DMS79 treated with DMSO at 0.1 percent for 48 hours (cell line): ENCODE results near the gene GABRA5.
A peak's percentile ranks its signal among the peaks of the same experiment; 100 is the strongest.
"Not testable (repeated sequence)": the region's sequence is repeated elsewhere in the genome, so short reads cannot be mapped to it uniquely, and the experiment has no call there.

ENCODE experiments used
- DNase-seq: peaks from one replicate; lab custom pipeline; 2025; lab: John Stamatoyannopoulos, UW

GABRA5 gene

DNA sequence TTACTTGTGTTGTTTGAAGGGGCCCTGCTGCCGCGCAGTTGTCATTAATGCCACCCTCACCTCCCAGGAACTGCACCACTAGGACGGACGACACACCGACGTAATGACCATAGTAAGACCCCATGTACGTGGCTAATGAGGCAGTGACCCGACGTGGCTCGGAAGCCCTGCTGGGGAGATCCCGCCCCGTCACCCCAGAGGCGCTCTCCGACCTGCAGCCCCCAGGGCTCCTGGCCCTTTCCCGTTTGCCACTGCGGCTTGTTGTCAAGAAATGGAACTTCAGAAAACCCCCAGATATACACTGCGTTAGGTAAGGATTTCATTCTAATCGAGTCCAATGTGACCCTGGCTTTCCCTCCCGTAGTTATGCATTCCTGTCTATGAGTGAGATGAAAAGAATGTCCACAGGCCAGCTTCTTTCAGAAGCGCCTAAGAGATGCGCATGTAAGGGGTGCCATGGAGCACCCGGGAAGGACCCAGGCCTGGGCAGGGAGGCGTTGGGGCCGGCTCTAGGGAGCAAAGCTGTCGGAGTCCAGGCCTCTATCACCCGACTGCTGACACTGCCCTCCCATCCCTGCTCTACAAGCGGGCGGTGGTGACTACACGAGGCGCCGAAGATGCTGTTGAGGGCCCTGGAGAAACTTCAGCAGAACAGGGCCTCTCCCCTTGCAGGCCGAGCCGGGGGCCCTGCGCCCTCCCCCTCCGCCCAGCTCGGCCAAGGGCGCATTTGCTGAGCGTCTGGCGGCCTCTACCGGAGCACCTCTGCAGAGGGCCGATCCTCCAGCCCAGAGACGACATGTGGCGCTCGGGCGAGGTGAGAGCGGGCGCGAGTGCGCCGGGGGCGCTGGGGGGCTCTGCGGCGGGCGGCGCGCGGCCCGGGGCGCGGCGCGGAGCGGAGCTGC is at the start of gene GABRA5:
GABRA5 (plus strand) TSS at position 765 of the 902 bp plus-strand sequence. CDS start 2,187 bp downstream, outside the sequence.
- DNase-seq, result peak; percentile 37

DNA sequence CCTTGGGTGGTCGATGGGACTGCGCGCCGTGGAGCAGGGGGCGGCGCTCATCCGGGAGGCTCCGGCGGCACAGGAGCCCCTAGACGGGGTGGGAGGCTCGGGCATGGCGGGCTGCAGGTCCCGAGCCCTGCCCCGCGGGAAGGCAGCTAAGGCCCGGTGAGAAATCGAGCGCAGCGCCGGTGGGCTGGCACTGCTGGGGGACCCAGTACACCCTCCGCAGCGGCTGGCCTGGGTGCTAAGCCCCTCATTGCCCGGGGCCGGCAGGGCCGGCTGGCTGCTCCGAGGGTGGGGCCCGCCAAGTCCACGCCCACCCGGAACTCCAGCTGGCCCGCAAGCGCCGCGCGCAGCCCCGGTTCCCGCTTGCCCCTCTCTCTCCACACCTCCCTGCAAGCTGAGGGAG is 35.7 kb upstream of the GABRA5 start:
- DNase-seq, result not testable (repeated sequence)

DNA sequence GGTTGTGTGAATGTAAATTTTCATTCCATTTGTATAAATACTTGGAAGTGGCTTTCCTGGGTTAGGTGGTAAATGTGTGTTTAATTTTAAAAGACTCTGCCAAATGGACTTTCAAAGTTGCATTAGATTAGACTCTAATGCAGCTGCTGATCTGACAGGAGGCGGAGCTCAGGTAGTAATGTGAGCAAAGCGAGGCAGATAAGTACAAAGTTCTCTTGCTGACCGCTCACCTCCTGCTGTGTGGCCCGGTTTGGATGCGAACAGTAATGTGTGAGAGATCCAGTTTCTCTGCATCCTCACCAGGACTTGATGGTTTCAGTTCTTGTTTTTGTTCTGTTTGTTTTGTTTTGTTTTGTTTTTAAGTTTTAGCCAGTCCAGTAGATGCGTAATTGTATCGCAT is 34.9 kb upstream of the GABRA5 start:
- no peak for DNase-seq

DNA sequence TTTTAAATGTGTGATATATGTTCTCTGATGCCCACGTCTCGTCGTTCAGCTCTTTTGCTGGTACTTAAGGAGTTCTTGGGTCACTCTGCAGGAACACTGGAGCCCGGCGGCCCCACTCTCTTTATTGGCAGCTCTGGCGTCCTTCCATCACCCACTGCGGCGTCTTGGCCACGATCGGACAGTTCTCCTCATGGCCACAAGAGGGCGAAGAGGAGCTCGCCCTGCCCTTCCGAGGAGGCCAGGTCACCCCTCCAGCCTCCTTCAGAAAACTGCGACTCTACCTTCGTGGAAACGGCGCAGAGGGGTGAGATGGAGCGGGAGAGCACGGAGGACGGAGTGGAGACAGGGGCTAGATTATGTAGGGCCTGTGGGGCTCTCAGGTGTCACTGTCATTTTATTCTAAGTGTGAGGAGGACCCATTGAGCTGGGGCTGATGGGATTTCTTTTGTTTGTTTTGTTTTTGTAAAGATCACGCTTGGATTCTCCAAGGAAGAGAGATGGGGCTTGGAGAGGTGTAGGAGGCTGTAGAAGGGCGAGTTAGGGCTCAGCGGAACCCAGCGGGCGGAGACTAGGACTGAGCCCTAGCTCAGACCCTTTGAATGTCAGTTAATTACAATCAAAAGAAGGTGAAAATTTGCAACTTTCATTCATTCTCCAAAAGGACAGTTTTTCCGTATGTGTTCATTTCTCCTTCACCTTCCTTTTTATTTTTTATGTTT is 28.0 kb upstream of the GABRA5 start:
- DNase-seq, result no peak

DNA sequence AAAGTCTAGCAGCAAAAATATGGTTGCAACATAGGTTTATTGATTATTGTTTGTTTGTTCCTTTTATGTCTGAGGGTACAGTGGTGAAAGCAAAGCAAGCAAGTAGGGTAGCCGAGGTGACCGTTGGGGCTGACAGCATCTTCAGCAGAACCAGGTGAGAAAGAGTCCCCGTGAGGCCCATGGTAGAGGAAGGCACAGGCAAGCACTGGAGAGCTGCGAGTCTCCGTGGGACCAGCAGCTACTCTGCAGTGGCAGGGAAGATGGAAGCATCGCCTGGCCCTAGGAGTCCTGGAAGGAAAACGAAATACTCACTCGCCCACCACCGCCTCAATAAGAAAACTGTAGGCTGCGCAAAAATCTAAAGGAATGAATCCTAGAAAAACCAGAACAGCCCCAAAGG is 25.3 kb upstream of the GABRA5 start:
- DNase-seq, result no peak

DNA sequence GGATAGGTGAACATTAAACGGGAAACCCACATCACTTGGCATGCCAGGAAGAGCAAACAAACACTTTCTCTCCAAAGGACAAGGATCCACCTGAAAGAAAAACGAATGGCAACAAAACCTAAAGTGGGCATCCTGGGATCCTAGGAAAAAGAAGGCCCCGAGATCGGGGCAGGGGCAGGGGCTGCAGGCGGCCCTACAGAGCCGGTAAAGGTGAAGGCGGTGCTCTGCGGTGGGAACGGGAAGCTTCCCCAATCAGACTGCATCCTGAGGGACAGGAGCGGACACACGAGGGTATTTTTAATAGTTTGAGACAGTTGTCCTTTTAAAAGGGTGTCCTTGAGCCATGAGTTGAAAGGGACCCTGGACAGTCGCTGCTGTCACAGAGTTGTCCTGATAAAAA is 24.9 kb upstream of the GABRA5 start:
- no peak for DNase-seq

DNA sequence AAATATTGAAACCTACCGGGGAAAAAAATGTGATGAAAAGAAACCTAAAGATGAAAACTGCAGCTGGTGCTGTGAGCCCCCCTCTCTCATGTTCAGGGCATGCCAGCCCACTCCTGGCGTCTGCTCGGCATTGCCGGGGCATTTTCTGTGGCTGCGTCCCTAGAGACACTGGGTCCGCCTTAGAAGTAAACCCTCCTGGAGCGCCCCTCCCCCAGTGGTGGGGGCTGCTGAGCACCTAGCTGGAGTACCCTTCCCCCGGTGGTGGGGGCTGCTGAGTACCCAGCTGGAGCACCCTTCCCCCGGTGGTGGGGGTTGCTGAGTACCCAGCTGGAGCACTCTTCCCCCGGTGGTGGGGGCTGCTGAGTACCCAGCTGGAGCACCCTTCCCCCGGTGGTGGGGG is 24.5 kb upstream of the GABRA5 start:
- no peak for DNase-seq

DNA sequence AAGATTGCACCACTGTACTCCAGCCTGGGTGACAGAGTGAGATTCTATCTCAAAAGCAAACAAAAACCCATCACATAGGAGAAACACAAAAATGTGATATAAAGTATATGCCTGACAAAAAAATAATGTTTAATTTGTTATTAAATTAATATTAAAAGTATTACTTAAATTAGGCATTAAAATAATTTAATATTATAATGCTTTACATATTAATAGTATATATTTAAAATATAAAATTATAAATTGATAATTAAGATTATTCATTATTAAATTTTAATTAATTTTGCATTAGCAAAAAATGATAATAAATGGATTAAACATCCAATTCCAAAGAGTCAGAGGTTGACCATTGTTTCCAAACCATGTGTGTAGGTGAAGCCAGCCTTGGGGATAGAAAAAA is 22.0 kb upstream of the GABRA5 start:
- DNase-seq, result no peak

DNA sequence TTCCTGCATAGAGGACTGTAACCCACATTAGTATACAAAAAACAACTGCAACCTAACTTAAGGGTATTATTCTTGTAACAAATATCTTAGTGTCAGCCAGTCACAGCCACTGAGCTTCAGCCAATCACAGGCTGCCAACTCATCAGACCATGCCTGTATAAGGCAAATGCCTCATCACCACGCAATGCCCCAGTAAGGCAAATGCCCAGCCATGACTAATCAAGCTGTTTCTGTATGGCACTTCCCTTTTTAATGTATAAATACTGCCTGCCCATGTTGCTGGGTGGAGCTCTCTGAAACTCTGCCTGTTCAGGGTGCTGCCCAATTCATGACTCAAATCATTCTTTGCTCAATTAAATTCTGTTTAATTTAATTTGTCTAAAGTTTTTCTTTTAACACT is 18.4 kb upstream of the GABRA5 start:
- DNase-seq, result no peak

DNA sequence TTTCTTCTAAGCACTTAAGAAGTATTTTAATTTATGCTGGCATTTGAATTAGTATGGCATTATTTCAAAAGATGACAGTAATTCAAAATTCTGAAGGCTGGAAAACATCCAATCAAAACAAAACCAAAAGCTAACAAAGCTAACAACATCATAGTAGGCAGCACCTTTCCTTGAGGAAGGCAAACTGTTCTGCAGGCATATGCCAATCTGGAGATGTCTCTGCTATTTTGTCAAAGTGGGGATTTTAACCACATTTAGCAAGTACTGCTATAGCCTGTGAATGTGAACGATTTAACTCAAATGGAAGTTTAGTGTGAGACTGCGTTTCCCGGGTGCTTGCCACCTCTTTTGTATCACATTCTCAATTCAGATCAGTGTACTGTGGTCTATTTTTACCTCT is 16.7 kb upstream of the GABRA5 start:
- no peak for DNase-seq

DNA sequence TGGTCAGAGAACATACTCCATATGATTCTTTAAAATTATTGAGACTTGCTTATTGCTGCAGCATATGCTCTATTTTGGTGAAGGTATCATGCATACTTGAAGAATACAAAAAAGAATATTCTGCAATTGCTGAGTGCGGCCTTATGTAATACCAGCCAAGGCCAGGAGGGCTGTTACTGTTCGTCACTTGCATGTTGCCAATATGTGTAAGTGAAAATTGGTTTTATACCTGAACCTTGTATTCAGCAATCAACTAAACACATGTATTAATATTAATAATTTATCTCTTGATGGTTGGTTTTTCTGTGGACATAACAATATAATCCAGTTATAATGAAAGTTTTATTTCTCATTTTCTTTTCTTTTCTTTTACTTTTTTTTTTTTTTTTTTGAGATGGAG is 13.9 kb upstream of the GABRA5 start:
- no peak for DNase-seq

DNA sequence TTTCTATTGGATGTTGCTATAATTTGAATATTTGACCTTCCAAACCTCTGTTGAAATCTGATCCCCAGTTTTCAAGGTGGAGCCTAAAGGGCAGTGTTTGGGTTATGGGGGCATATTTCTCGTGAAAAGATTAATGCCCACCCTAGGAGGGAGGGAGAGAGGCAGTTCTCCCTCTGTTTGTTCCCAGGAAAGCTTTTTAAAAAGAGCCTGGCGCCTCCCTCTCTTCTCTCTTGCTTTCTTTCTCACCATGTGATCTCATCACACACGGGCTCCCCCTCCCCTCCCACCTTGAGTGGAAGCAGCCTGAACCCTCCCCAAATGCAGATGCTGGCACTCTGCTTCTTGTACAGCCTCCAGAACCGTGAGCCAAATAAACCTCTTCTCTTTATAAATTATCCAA is 12.4 kb upstream of the GABRA5 start:
- no peak for DNase-seq

DNA sequence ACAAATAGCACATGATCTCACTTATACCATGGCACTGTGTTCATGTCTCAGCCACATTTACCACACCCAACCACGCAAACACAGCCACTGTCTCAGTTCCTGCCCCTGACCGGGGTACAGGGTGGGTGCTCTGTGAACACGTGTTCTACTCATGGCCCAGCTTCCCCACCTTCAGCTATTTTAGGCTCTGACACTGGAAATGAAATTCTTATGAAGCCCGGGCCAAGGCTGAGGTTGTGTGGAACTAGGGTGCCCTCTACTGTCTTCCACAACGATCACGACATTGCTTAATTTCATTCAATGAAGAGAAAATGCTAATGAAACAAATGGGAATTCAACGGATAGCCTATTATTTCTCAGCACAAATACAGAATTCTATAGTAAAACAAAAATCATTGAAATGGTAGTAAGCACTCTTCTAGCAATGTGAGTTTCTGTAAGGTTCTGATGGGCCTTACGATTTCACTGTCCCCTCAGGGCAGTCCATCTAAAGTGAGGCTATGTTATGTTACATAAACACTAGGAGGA is 2.1 kb upstream of the GABRA5 start:
- DNase-seq, result peak; percentile 68

DNA sequence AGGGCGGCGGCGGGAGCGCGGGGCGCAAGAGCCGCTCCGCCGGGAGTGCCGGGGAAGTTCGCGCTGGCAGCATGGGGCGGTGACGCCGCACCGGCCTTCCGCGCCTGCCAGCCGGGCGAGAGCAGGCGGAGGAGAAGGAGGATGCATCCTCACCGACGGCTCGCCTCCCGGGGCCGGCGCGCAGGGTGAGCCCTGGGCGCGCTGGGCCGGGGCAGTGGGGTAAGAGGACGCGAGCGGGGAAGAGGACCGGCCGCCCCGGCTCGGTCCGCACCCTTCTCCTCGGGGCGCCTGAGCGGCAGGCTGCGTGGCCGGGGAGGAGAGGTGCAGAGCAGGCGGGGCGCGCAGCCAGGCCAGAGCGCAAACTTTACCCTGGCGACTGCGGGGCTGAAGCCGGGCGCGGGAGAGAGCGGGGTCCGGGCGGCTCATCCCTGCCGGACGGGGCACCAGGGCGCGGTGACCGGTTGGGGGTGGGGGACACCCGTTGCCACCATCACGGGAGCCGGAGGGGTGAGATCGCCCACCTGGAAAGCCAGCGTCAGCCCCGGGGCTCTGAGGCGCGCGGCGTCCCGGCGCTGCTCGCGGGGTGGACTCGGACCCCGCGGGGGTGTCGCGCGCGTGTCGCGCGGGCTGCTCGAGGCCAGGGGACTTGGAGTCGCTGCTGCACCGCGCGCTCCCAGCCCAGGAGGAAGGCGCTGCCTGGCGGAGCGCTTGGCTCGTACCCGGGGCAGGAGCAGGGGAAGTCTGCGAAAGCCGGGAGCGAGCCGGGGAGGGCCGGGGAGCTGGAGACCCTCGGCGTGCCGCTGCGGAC is 542 bp downstream of the GABRA5 start:
- DNase-seq, result no peak

DNA sequence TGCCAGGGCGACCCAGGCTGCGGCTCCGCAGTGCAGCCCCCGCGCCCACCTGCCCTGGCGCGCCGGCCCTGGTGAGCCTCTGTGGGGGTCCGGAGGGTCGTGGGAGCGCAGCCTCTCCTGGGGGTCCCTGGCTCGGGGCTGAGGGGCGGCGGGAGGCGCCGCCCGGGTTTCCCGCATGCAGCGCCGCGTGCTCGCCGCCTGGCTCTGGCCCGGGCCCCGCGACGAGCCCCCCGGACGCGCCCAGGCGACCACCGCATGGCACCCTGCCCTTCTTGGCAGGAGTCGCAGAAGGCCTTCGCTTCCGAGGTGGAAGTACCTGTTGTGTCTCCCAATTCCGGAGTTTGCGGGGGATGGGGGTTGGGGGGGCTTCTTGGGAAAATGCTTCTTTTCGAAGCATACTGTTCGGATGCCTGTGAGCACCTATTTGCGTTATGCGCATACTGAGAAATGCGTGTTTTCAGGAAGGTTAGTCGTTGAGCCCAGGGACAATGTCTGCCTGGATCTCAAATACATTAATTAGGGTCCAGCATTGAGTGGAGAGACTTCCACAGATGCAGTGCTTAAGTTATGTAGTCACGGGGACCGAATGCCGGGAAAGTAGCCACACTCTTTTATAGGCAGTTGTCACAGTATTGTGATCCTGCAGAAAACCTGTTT is 1.3 kb downstream of the GABRA5 start:
- no peak for DNase-seq

DNA sequence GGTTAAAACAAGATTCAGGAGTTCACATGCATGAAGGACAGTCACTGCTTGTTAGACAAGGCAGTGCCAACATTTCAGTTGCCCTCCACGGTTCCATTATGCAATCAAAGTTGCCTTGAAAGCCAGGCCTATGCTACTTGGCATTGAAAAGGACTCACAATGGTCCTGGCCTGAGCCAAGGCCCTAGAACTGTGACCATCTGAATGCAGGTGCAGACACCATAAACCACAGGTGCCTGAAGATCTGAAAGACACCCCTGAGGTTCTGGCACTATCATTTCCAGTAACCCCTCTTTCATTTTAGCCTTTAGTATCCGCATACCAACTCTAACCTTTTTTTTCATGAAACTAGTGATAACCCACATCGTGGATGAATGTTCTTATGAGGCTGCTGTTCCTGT is 2.8 kb downstream of the GABRA5 start:
- DNase-seq, result no peak

DNA sequence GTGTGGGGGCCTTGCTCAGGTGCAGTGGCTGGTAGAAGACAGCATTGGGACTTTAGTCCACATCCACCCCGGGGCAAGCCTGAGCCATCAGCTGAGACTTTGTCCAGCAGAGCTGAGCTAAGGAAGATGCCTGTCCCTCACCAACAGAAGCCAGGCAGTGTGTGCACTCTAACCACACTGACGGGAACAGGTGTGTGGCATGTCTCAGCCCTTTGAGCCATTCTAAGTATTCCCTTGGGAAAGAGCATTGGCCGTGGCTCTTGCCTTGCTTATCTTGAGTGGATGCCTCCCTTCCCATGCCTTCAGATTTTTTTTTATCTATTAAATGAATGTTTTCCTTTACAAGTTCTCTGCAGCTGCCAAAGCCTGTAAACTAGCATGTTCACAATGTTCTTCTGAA is 3.5 kb downstream of the GABRA5 start:
- no peak for DNase-seq

DNA sequence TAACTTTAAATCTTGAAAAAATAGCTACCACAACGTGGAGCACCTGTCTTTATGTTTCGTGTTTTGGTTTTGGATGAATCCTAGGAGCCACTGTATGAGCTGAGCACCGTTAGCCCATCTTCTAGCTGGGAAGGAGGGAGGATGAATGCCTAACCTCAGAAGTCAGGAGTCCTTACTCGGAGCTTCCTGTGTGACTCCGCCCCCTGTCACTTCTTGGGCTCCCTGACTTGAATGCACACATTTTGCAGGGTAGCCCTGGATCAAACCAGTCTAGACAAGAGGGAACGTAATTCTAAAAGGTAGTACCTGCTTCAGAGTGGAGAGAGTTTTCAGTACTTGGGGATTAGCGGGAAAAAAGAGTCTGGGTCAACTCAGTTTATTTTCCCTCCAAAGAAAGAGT is 5.3 kb downstream of the GABRA5 start:
- DNase-seq, result no peak

DNA sequence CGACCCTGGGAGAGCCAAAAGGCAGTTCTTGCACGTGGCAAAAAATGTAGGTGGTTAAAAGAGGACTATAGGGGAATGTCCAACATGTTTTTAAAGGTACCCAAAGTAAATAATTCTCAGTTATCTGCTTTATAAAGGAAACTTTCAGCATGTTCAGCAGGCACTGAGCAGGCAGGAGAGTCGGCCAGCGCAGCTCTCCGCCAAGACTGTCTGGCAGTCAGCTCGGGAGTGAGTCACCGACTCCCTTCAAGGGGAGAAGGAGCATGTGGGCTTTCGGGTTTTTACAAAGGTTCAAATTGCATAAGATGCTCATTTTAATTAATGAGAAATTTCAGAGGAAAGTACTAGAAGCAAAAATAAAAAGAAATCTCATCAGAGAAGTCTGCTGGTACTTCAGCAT is 7.0 kb downstream of the GABRA5 start:
- no peak for DNase-seq

DNA sequence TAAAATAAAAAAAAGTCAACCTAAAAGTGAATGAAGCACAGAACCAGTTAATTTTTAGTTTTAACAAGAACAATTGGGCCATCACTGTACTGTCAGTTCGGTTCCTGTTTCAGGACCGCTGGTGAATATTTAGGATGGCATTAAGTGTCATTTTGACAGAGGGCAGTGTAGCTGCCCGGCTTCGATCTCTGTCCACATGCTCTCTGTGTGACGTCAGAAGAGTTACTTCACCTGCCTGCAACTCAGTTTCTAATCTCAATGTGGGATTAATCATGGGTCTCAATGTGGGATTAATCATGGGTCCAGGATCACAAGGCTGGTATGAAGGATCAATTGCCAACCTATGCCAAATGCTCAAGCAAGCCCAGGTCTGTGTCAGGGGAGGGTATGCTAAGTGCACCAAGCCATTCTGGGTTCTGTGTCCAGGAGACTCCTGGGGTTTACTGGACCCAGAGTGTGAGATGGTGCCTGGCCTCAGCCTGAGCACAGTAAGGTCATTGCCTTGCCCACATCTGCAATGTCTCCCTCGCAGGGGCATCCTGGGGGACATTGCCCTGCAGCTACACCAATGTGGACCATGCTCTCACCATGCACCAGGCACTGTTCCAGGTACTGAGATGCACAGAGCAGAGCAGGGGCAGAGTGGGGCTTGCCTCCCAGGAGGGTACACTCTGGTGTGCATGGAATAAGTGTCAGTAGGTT is 8.1 kb downstream of the GABRA5 start:
- DNase-seq, result no peak

DNA sequence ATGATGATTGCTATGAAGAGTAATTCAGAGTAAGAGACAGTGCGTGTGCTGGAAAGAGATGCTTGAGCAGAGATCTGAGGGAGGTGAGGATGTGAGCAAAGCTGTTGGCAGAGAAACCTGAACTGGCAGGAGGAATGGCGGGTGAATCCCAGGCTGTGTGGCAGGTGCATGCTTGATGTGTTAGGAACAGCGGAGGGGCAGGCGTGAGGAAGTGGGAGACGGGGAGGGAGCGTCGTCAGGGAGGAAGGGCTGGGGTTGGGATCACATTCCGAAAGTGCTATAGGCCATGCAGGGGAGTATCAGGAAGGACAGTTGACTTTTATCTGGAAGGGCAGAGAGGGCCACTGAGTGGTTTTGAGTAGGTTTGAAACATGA is 8.6 kb downstream of the GABRA5 start:
- no peak for DNase-seq
